ENCODE results near the gene TAGLN3. TPM values are rescaled to one million over a fixed set of nuclear protein-coding genes. Genes with fewer than 3 reads are reported as not detected.

The TAGLN3 gene
- total and polyA plus RNA-seq, 4 donors: not detected

- no peaks in the 10 kb centered on the region for H3K9me3 ChIP-seq (ENCODE audit: control insufficient read depth in 4 of 4, low read length in 3 of 4)
- no peak overlapping the region for H3K27ac ChIP-seq (ENCODE audit: low read depth in 1 of 2, low read length in 2 of 2)
- no peak overlapping the region for H3K9ac ChIP-seq (ENCODE audit: low read depth in 1 of 2, low read length in 2 of 2)
- H3K4me1 ChIP-seq (ENCODE audit: control insufficient read depth in 4 of 4, insufficient read depth in 4 of 4, low read length in 3 of 4): peaks cover 0 to 19% (median 12%) of the 10 kb centered on the region in 4 donors
- no peaks in the 10 kb centered on the region for H3K36me3 ChIP-seq (ENCODE audit: control insufficient read depth in 4 of 4, insufficient read depth in 3 of 4, low read depth in 1 of 4, low read length in 3 of 4)
- H3K4me3 ChIP-seq (ENCODE audit: low read depth in 1 of 3, low read length in 3 of 3): no peak overlapping the region
- DNase-seq (ENCODE audit: low spot score): no peak
- peaks cover 0 to 3% (median 0%) of the 10 kb centered on the region in 4 donors for H3K27me3 ChIP-seq (ENCODE audit: control insufficient read depth in 4 of 4, insufficient read depth in 4 of 4, low read length in 3 of 4)
- no peak for TF ChIP-seq TAF1 (conservative IDR thresholded peaks at IDR 0.05)
- TF ChIP-seq FOXA2 (IDR thresholded peaks at IDR 0.05): no peak
- no peak for TF ChIP-seq HNF4A (conservative IDR thresholded peaks at IDR 0.05)
- no peak for TF ChIP-seq SP1 (IDR thresholded peaks at IDR 0.05)
- TF ChIP-seq FOXA1 (IDR thresholded peaks at IDR 0.05): no peak
- TF ChIP-seq REST (IDR thresholded peaks at IDR 0.05): no peak
- TF ChIP-seq RXRA (IDR thresholded peaks at IDR 0.05): no peak
- no peak for TF ChIP-seq EGR1 (IDR thresholded peaks at IDR 0.05; ENCODE audit: low read depth in 2 of 2)
- TF ChIP-seq HNF4G (IDR thresholded peaks at IDR 0.05): no peak
- TF ChIP-seq MAX (IDR thresholded peaks at IDR 0.05): no peak
- no peak for TF ChIP-seq RAD21 (IDR thresholded peaks at IDR 0.05)
- TF ChIP-seq JUND (IDR thresholded peaks at IDR 0.05): no peak
- TF ChIP-seq NR2F2 (IDR thresholded peaks at IDR 0.05): no peak
- TF ChIP-seq CTCF (IDR thresholded peaks at IDR 0.05; ENCODE audit: low read depth, low read length, missing input control): no peak
- TF ChIP-seq ZBTB33 (IDR thresholded peaks at IDR 0.05): no peak
- no peak for TF ChIP-seq ATF3 (IDR thresholded peaks at IDR 0.05)
- no peak for TF ChIP-seq GABPA (IDR thresholded peaks at IDR 0.05 in 1 of 2, conservative IDR thresholded peaks at IDR 0.05 in 1 of 2)
- TF ChIP-seq YY1 (IDR thresholded peaks at IDR 0.05): no peak
- WGBS: 95% methylated on average over 4 of the region's 4 CpGs
These were observed 4.8 kb downstream of the TAGLN3 start for GRCh38 chr3:112003321-112004080.
